ENCODE data around the gene ARHGAP26. TPM values are rescaled to one million over a fixed set of nuclear protein-coding genes. Genes with fewer than 3 reads are reported as not detected.

The ARHGAP26 gene
- total RNA-seq, 1 donor from 2014 or later: 8.6 TPM

- no peak for TF ChIP-seq CTCF (IDR thresholded peaks at IDR 0.05; ENCODE audit: insufficient read depth, low read length, poor library complexity, severe bottlenecking)
- no peak overlapping the region for H3K4me3 ChIP-seq (ENCODE audit: low read depth, low read length)
- H3K27me3 ChIP-seq (ENCODE audit: control insufficient read depth, insufficient read depth, low read length): no peaks in the 10 kb centered on the region
- DNase-seq (ENCODE audit: low read depth): no peak
- no peaks in the 10 kb centered on the region for H3K36me3 ChIP-seq (ENCODE audit: control insufficient read depth, insufficient read depth, low read length)
Measured at GRCh38 chr5:143268388-143268787, 498.2 kb downstream of the ARHGAP26 start.

GRCh38 chr5:143271431-143271830 is 501.3 kb downstream of the ARHGAP26 start:
- DNase-seq (ENCODE audit: low read depth): no peak
- no peak for TF ChIP-seq CTCF (IDR thresholded peaks at IDR 0.05; ENCODE audit: insufficient read depth, low read length, poor library complexity, severe bottlenecking)
- H3K36me3 ChIP-seq (ENCODE audit: control insufficient read depth, insufficient read depth, low read length): no peaks in the 10 kb centered on the region
- H3K4me3 ChIP-seq (ENCODE audit: low read depth, low read length): no peak overlapping the region
- no peaks in the 10 kb centered on the region for H3K27me3 ChIP-seq (ENCODE audit: control insufficient read depth, insufficient read depth, low read length)

- no peak for TF ChIP-seq CTCF (IDR thresholded peaks at IDR 0.05; ENCODE audit: insufficient read depth, low read length, poor library complexity, severe bottlenecking)
- no peaks in the 10 kb centered on the region for H3K27me3 ChIP-seq (ENCODE audit: control insufficient read depth, insufficient read depth, low read length)
- H3K36me3 ChIP-seq (ENCODE audit: control insufficient read depth, insufficient read depth, low read length): no peaks in the 10 kb centered on the region
- no peak for DNase-seq (ENCODE audit: low read depth)
- no peak overlapping the region for H3K4me3 ChIP-seq (ENCODE audit: low read depth, low read length)
Measured at GRCh38 chr5:143274952-143275351, 504.8 kb downstream of the ARHGAP26 start.

GRCh38 chr5:143275512-143276363 is 505.6 kb downstream of the ARHGAP26 start:
- H3K36me3 ChIP-seq (ENCODE audit: control insufficient read depth, insufficient read depth, low read length): no peaks in the 10 kb centered on the region
- TF ChIP-seq CTCF (IDR thresholded peaks at IDR 0.05; ENCODE audit: insufficient read depth, low read length, poor library complexity, severe bottlenecking): no peak
- no peak for DNase-seq (ENCODE audit: low read depth)

GRCh38 chr5:143277536-143277935 is 507.4 kb downstream of the ARHGAP26 start:
- no peak for DNase-seq (ENCODE audit: low read depth)
- no peaks in the 10 kb centered on the region for H3K27me3 ChIP-seq (ENCODE audit: control insufficient read depth, insufficient read depth, low read length)

More at GRCh38 chr5:143275512-143276363, 505.6 kb downstream of the ARHGAP26 start:
- no peaks in the 10 kb centered on the region for H3K27me3 ChIP-seq (ENCODE audit: control insufficient read depth, insufficient read depth, low read length)
- H3K4me3 ChIP-seq (ENCODE audit: low read depth, low read length): no peak overlapping the region

More at GRCh38 chr5:143277536-143277935, 507.4 kb downstream of the ARHGAP26 start:
- H3K4me3 ChIP-seq (ENCODE audit: low read depth, low read length): no peak overlapping the region
- no peak for TF ChIP-seq CTCF (IDR thresholded peaks at IDR 0.05; ENCODE audit: insufficient read depth, low read length, poor library complexity, severe bottlenecking)
- no peaks in the 10 kb centered on the region for H3K36me3 ChIP-seq (ENCODE audit: control insufficient read depth, insufficient read depth, low read length)

Other genes starting within 250 kb of the ARHGAP26 start
- gene FGF1, start 84.3 kb upstream of the ARHGAP26 start, total RNA-seq: 1.6 and 12.1 TPM in 2 replicates